Colonic mucosa (tissue), 4 donors: ENCODE measurements around the gene PUS1. TPM values are rescaled to one million over a fixed set of nuclear protein-coding genes. Genes with fewer than 3 reads are reported as not detected.
"Not testable (repeated sequence)": the region's sequence is repeated elsewhere in the genome, so short reads cannot be mapped to it uniquely, and the experiment has no call there.

Experiments
- DNase-seq: peaks from one replicate; pipeline ENCODE4 v3.0.0-alpha.2; 2020
- H3K27ac ChIP-seq: fragments of 200-600 bp; one replicate; pipeline ENCODE4 v1.8.0; 2021
- H3K27me3 ChIP-seq: fragments of 200-600 bp; one replicate; pipeline ENCODE4 v1.8.0; 2021
- H3K36me3 ChIP-seq: fragments of 200-600 bp; one replicate; pipeline ENCODE4 v1.8.0; 2021
- H3K4me1 ChIP-seq: fragments of 200-600 bp; one replicate; pipeline ENCODE4 v1.8.0; 2021; ENCODE audit warnings: mild to moderate bottlenecking
- H3K4me3 ChIP-seq: fragments of 200-600 bp; one replicate; pipeline ENCODE4 v1.8.0; 2021
- H3K9ac ChIP-seq, 2 donors: one replicate each; pipeline ENCODE4 v1.7.0; 2013; ENCODE audit warnings: control low read depth in 2 of 2, low read depth in 2 of 2, low read length in 2 of 2
- H3K9me3 ChIP-seq: fragments of 200-600 bp; one replicate; pipeline ENCODE4 v1.8.0; 2021
- intact Hi-C: fragments of 100-400 bp; cut with DNase I; formaldehyde crosslinking; loops from one replicate; pipeline ENCODE4 v1.14.1; 2022
- total RNA-seq, 2 donors: library from RNA; stranded (reverse); fragmentation: NEBNext Ultra II Directional in 1 of 2; extraction: Animal tissue kit (Norgen Biotek cat#: 25700) in 1 of 2; gene quantifications; one replicate each; pipeline ENCODE4 v1.2.1, GENCODE V29; 2021
- TF ChIP-seq, protein P1 (sequence below): fragments of 200-600 bp; IDR thresholded peaks from one replicate; pipeline ENCODE4 v1.8.0; 2022; ENCODE audit warnings: antibody characterized with exemption, mild to moderate bottlenecking
- donor health status: healthy.
- donor health status: DM: no; HTN: no; CAD: no.
- donor health status: DM: no; HTN: no; CAD: no.

PUS1 gene
- total RNA-seq, 2 donors from 2014 or later, result 16.0 to 58.9 TPM

DNA sequence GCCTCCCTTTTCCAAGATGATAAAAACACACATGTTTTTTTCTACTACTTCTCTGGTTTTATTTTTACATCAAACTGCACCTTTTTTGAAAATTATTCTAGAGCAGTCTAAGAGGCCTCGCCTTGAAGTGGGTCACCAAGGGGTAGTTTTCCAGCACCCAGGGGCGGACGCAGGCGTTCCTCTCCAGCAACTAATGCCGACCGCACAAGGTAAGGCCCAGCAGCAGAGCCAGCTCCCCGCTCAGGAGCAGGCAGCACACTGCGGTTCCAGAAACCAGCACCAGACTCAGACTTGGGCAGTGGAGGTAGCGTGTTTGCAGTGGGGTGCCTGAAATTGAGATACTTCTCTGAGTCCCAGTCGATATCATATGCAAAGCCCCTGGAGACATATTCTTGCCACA is 52.3 kb downstream of the PUS1 start:
- Histone ChIP-seq H3K9me3 (no peaks in the 10 kb centered on the region), H3K4me1 (no peaks in the 10 kb centered on the region), H3K27me3 (no peaks in the 10 kb centered on the region), H3K9ac (no peak overlapping the region), H3K36me3 (no peaks in the 10 kb centered on the region), H3K27ac (no peak overlapping the region), H3K4me3 (no peak overlapping the region)
- intact Hi-C loops, result no loop called here
- TF ChIP-seq, protein P1, sequence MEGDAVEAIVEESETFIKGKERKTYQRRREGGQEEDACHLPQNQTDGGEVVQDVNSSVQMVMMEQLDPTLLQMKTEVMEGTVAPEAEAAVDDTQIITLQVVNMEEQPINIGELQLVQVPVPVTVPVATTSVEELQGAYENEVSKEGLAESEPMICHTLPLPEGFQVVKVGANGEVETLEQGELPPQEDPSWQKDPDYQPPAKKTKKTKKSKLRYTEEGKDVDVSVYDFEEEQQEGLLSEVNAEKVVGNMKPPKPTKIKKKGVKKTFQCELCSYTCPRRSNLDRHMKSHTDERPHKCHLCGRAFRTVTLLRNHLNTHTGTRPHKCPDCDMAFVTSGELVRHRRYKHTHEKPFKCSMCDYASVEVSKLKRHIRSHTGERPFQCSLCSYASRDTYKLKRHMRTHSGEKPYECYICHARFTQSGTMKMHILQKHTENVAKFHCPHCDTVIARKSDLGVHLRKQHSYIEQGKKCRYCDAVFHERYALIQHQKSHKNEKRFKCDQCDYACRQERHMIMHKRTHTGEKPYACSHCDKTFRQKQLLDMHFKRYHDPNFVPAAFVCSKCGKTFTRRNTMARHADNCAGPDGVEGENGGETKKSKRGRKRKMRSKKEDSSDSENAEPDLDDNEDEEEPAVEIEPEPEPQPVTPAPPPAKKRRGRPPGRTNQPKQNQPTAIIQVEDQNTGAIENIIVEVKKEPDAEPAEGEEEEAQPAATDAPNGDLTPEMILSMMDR, result no peak
- no peak for DNase-seq

DNA sequence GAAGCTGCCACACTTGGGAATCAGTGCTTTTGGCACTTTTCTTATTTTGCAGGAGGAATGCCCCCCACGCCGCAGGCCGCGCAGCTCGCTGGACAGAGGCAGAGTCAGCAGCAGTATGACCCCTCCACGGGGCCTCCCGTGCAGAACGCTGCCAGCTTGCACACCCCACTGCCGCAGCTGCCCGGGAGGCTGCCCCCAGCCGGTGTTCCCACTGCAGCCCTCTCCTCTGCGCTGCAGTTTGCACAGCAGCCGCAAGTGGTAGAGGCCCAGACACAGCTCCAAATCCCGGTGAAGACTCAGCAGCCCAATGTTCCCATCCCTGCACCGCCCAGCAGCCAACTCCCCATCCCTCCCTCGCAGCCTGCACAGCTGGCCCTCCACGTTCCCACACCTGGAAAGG is 53.0 kb downstream of the PUS1 start:
- intact Hi-C loops, result no loop called here
- H3K4me1 ChIP-seq, result no peaks in the 10 kb centered on the region
- H3K9ac ChIP-seq, result no peak overlapping the region
- no peak overlapping the region for H3K4me3 ChIP-seq
- H3K27ac ChIP-seq, result no peak overlapping the region
- H3K36me3 ChIP-seq, result no peaks in the 10 kb centered on the region
- TF ChIP-seq, protein P1, result no peak
- DNase-seq, result no peak
- H3K9me3 ChIP-seq, result no peaks in the 10 kb centered on the region
- no peaks in the 10 kb centered on the region for H3K27me3 ChIP-seq

DNA sequence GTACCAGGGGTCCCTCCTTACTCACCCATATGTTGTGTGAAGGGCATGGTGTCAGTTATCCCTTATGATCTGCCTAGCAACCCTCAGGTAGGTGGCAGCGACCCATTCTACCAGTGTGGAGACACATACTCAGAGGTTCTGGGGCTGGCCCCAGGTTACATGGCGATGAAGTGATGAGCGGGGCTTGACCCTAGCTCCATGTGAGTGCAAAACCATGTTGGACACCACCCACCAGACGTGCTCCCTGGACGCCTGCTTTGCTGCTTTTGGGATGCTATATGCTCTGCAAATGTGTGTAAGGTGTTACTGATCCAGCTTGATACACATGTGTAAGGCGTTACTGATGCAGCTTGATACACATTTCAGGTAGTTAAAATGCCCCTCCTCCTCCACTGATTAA is 54.0 kb downstream of the PUS1 start:
- no peak overlapping the region for H3K9ac ChIP-seq
- no peaks in the 10 kb centered on the region for H3K27me3 ChIP-seq
- H3K4me1 ChIP-seq, result no peaks in the 10 kb centered on the region
- H3K36me3 ChIP-seq, result no peaks in the 10 kb centered on the region
- TF ChIP-seq, protein P1, result no peak
- no peak for DNase-seq
- H3K27ac ChIP-seq, result no peak overlapping the region
- no peak overlapping the region for H3K4me3 ChIP-seq
- intact Hi-C loops, result no loop called here
- no peaks in the 10 kb centered on the region for H3K9me3 ChIP-seq

DNA sequence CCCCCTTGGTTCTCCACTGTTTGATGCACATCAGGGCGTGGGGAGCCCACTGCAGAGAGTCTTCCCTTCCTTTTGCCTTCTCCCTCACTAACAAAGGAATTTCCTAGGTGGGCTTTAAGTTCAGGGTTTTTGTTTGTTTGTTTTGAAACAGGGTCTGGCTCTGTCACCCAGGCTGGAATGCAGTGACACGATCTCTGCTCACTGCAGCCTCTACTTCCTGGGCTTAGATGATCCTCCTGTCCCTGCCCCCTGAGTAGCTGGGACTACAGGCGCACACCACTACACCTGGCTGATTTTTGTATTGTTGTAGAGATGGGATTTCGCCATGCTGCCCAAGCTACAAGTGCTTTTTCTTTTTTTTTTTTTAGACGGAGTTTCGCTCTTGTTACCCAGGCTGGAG is 54.5 kb downstream of the PUS1 start:
- no peak for DNase-seq
- TF ChIP-seq, protein P1, result no peak
- H3K4me1 ChIP-seq, result no peaks in the 10 kb centered on the region
- H3K27me3 ChIP-seq, result no peaks in the 10 kb centered on the region
- no peak overlapping the region for H3K4me3 ChIP-seq
- H3K36me3 ChIP-seq, result no peaks in the 10 kb centered on the region
- intact Hi-C loops, result no loop called here
- no peak overlapping the region for H3K9ac ChIP-seq
- H3K27ac ChIP-seq, result no peak overlapping the region
- H3K9me3 ChIP-seq, result no peaks in the 10 kb centered on the region

DNA sequence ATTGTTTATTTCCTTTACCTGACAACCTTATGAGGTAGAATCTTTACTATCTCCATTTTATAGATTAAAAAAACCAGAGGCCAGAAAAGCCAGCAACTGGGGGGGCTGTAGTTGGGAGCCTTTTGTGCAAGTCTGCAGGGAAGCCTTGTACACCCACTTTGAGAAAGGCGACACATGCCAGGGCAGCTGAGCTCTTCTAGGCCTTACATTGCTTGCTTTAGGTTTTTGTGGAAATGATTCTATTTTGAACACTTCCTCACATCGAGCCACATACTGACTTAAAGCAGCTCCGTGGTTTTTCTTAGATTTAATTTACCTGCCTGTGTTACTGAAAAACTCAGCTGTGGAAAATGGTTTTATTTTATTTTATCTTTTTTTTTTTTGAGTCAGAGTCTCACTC is 55.3 kb downstream of the PUS1 start:
- intact Hi-C loops, result no loop called here
- TF ChIP-seq, protein P1, result no peak
- no peak for DNase-seq
- Histone ChIP-seq H3K4me1 (no peaks in the 10 kb centered on the region), H3K9ac (no peak overlapping the region), H3K27ac (no peak overlapping the region), H3K4me3 (no peak overlapping the region), H3K36me3 (no peaks in the 10 kb centered on the region), H3K9me3 (no peaks in the 10 kb centered on the region), H3K27me3 (no peaks in the 10 kb centered on the region)

DNA sequence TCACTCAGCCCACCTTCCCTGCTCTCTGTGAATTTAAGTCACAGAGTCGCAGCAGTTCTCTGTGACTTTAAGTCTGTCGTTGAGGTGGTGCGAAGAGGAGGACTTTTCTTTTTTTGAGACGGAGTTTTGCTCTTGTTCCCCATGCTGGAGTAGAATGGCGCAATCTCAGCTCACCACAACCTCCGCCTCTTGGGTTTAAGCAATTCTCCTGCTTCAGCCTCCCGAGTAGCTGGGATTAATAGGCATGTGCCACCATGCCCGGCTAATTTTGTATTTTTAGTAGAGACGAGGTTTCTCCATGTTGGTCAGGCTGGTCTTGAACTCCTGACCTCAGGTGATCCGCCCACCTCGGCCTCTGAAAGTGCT is 56.4 kb downstream of the PUS1 start:
- H3K27me3 ChIP-seq, DNase-seq, H3K9ac ChIP-seq, intact Hi-C loops, H3K36me3 ChIP-seq, H3K27ac ChIP-seq, H3K4me3 ChIP-seq, H3K9me3 ChIP-seq, H3K4me1 ChIP-seq: not testable (repeated sequence)
